Gastroesophageal sphincter (tissue), 4 donors: Measurements from ENCODE around the gene RYR3. TPM values are rescaled to one million over a fixed set of nuclear protein-coding genes. Genes with fewer than 3 reads are reported as not detected.

Experiments used
- ATAC-seq: fragments of 150-250 bp; one replicate; pipeline ENCODE4 v1.9.1; 2016; ENCODE audit warnings: mild to moderate bottlenecking, moderate library complexity
- H3K27ac ChIP-seq, 4 donors: fragments of 200-600 bp; sonication (generic) in 3 of 4; 1 replicate in 3 of 4; 2 replicates in 1 of 4; pipeline ENCODE4 v1.5.1; 2016 to 2019
- H3K27me3 ChIP-seq: fragments of 200-600 bp; sonication (generic); one replicate; pipeline ENCODE4 v1.5.1; 2019
- H3K36me3 ChIP-seq, 2 donors: fragments of 200-600 bp; sonication (generic); one replicate each; pipeline ENCODE4 v1.5.1; 2019; ENCODE audit warnings: control low read depth in 1 of 2
- H3K4me1 ChIP-seq, 3 donors: fragments of 200-600 bp; sonication (generic); 1 replicate in 2 of 3; 2 replicates in 1 of 3; pipeline ENCODE4 v1.5.1; 2016 to 2019; ENCODE audit warnings: control low read depth in 2 of 3
- H3K4me3 ChIP-seq, 2 donors: fragments of 200-600 bp; sonication (generic); one replicate each; pipeline ENCODE4 v1.5.1; 2019; ENCODE audit warnings: mild to moderate bottlenecking in 1 of 2, moderate library complexity in 1 of 2
- H3K9me3 ChIP-seq, 3 donors: fragments of 200-600 bp; sonication (generic); one replicate each; pipeline ENCODE4 v1.5.1; 2017 to 2019; ENCODE audit warnings: control low read depth in 2 of 3
- CTCF ChIP-seq, 4 experiments: fragments of 200-600 bp in 2 of 4; fragments of 450-650 bp in 2 of 4; sonication (generic) in 1 of 4; IDR thresholded peaks; one replicate each; pipeline ENCODE4 v1.5.1; 2017 to 2019; ENCODE audit warnings: antibody characterized with exemption in 4 of 4, mild to moderate bottlenecking in 2 of 4, moderate library complexity in 2 of 4
- EP300 ChIP-seq: sonication (generic); formaldehyde crosslinking; IDR thresholded peaks from one replicate; pipeline ENCODE4 v1.6.1; 2017; ENCODE audit warnings: antibody characterized with exemption, mild to moderate bottlenecking
- POLR2A ChIP-seq, 2 donors: fragments of 450-650 bp; IDR thresholded peaks; one replicate each; pipeline ENCODE4 v1.6.1; 2017; ENCODE audit warnings: antibody characterized with exemption in 2 of 2, mild to moderate bottlenecking in 2 of 2, moderate library complexity in 1 of 2
- POLR2AphosphoS5 ChIP-seq: sonication (generic); formaldehyde crosslinking; IDR thresholded peaks from one replicate; pipeline ENCODE4 v1.6.1; 2017; ENCODE audit warnings: antibody characterized with exemption
- WGBS, 2 donors: methylation state at CpG; one replicate each; pipeline ENCODE4 v1.1.5; 2018; ENCODE audit warnings: low coverage in 1 of 2; 5-methylcytosine and 5-hydroxymethylcytosine counted together
- total RNA-seq, 4 donors: library from RNA; depleted of rRNA; stranded (reverse); fragments of >200 nt; gene quantifications; one replicate each; pipeline ENCODE4 v1.1.0, GENCODE V29; 2016

The RYR3 gene
- total RNA-seq, 4 donors from 2014 or later = 3.5 to 10.2 (median 6.2) TPM

GRCh38 chr15:33425142-33425541 lies 114.4 kb downstream of the RYR3 start:
- H3K27ac ChIP-seq = no peak overlapping the region
- no peak for ATAC-seq
- no peak for TF ChIP-seq CTCF (IDR thresholded peaks at IDR 0.05)
- TF ChIP-seq POLR2A (IDR thresholded peaks at IDR 0.05) = no peak
- TF ChIP-seq EP300 = no peak
- TF ChIP-seq POLR2AphosphoS5 = no peak
- H3K27me3 ChIP-seq = no peaks in the 10 kb centered on the region
- no peaks in the 10 kb centered on the region for H3K4me1 ChIP-seq
- no peak overlapping the region for H3K4me3 ChIP-seq
- 33 to 38% methylated on average over 3 of the region's 3 CpGs for WGBS, 2 donors
- H3K9me3 ChIP-seq = no peaks in the 10 kb centered on the region
- no peaks in the 10 kb centered on the region for H3K36me3 ChIP-seq

DNA sequence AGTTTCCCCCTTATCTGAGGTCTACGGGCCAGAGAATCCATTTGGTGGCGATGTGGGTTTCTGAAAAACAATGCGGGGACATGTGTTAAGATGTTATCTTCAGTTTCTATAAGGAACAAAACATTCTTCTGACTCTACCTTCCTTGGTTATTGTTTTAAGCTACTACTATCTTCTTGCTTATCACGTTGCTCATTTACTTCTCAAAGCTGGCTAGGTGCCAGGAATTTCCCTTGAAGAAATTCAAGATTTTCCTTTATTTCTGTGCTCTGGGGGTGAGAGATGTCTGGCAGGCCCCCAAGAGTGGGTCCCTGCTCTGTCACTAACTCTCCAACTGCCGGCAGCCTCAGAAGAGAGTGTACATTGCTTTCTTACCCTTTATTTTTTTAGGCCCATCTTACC lies 119.8 kb downstream of the RYR3 start:
- Histone ChIP-seq H3K36me3 (no peaks in the 10 kb centered on the region), H3K4me1 (no peaks in the 10 kb centered on the region), H3K9me3 (no peaks in the 10 kb centered on the region), H3K4me3 (no peak overlapping the region), H3K27ac (no peak overlapping the region), H3K27me3 (no peaks in the 10 kb centered on the region)
- TF ChIP-seq EP300 (no peak), POLR2A (IDR thresholded peaks at IDR 0.05) (no peak), POLR2AphosphoS5 (no peak), CTCF (IDR thresholded peaks at IDR 0.05) (no peak)
- WGBS, 2 donors = 62 to 66% methylated on average over 4 to 5 of the region's 5 CpGs
- ATAC-seq = no peak

DNA sequence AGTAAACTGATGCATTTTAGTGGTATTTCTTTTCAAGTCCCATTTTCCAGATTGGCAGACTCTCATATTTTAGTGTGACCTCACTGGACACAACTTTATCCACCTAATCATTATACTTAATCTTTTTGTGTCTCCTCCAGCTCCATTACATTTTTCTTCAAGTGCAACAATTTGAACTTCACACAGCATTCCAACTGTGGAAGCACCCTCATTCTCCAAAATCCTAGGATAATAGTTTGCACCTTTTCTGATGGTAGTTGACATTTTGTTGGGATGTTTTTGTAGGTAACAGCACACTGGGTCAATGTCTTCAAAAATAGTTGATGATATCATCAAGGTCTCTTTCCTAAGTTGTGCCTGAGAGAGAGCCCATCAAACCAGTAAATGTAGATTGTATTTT lies 123.1 kb downstream of the RYR3 start:
- no peaks in the 10 kb centered on the region for H3K9me3 ChIP-seq
- no peaks in the 10 kb centered on the region for H3K4me1 ChIP-seq
- no peak overlapping the region for H3K4me3 ChIP-seq
- H3K27ac ChIP-seq = no peak overlapping the region
- H3K36me3 ChIP-seq = no peaks in the 10 kb centered on the region
- no peaks in the 10 kb centered on the region for H3K27me3 ChIP-seq
- no peak for ATAC-seq
- TF ChIP-seq POLR2AphosphoS5 (no peak), EP300 (no peak), CTCF (IDR thresholded peaks at IDR 0.05) (no peak)

DNA sequence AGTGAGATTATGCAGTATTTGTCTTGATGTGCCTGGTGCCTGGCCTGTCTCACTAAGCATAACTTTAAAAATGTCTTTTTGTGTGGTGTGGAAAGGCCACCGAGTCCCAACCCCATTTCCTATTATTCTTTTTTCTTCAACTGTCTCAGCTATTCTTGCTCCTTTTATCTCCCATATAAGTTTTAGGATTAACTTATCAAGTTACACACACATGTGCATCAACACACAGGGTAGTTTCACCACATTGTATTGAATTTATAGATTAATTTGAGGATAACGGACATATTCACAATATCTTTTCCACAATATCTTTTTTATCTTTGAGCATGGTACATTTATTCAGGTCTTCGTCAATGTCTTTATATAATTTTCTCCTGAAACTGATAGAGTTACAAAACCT lies 127.6 kb downstream of the RYR3 start:
- no peaks in the 10 kb centered on the region for H3K9me3 ChIP-seq
- H3K4me1 ChIP-seq = no peaks in the 10 kb centered on the region
- ATAC-seq = no peak
- no peak overlapping the region for H3K4me3 ChIP-seq
- H3K36me3 ChIP-seq = no peaks in the 10 kb centered on the region
- H3K27me3 ChIP-seq = no peaks in the 10 kb centered on the region
- no peak overlapping the region for H3K27ac ChIP-seq
- TF ChIP-seq POLR2AphosphoS5 (no peak), EP300 (no peak), CTCF (IDR thresholded peaks at IDR 0.05) (no peak)
- WGBS, 2 donors = 89 to 93% methylated on average over 2 to 3 of the region's 3 CpGs

- TF ChIP-seq EP300 (no peak), POLR2AphosphoS5 (no peak), POLR2A (IDR thresholded peaks at IDR 0.05) (no peak), CTCF (IDR thresholded peaks at IDR 0.05) (no peak)
- Histone ChIP-seq H3K36me3 (no peaks in the 10 kb centered on the region), H3K27me3 (no peaks in the 10 kb centered on the region), H3K9me3 (no peaks in the 10 kb centered on the region), H3K4me3 (no peak overlapping the region), H3K4me1 (no peaks in the 10 kb centered on the region), H3K27ac (no peak overlapping the region)
- WGBS, 2 donors = 78 to 83% methylated on average over 4 of the region's 4 CpGs
- ATAC-seq = no peak
These were observed 130.1 kb downstream of the RYR3 start for GRCh38 chr15:33440900-33441299.
